Liver (tissue), 9 donors: ENCODE measurements around the gene ABHD5. TPM values are rescaled to one million over a fixed set of nuclear protein-coding genes. Genes with fewer than 3 reads are reported as not detected.
A peak's percentile ranks its signal among the peaks of the same experiment; 100 is the strongest.

ENCODE experiments used
- DNase-seq: peaks from one replicate; pipeline ENCODE4 v3.0.0-alpha.2; 2017; ENCODE audit warnings: low spot score
- H3K27ac ChIP-seq, 2 donors: one replicate each; pipeline ENCODE4 v1.7.0; 2013; ENCODE audit warnings: inconsistent platforms in 2 of 2, low read length in 2 of 2, control low read depth in 1 of 2, low read depth in 1 of 2, mild to moderate bottlenecking in 1 of 2
- H3K27me3 ChIP-seq, 4 donors: one replicate each; pipeline versions ENCODE4 v1.6.1 to v1.7.0; 2013; ENCODE audit warnings: low read length in 3 of 4, inconsistent platforms in 1 of 4, mild to moderate bottlenecking in 1 of 4, moderate library complexity in 1 of 4; ENCODE audit not compliant: control insufficient read depth in 4 of 4, insufficient read depth in 4 of 4
- H3K36me3 ChIP-seq, 4 donors: one replicate each; pipeline versions ENCODE4 v1.6.1 to v1.7.0; 2013; ENCODE audit warnings: low read length in 3 of 4, mild to moderate bottlenecking in 3 of 4, low read depth in 1 of 4, moderate library complexity in 1 of 4; ENCODE audit not compliant: control insufficient read depth in 4 of 4, insufficient read depth in 3 of 4
- H3K4me1 ChIP-seq, 4 donors: one replicate each; pipeline versions ENCODE4 v1.6.1 to v1.7.0; 2013; ENCODE audit warnings: low read length in 3 of 4, mild to moderate bottlenecking in 3 of 4, moderate library complexity in 1 of 4; ENCODE audit not compliant: control insufficient read depth in 4 of 4, insufficient read depth in 4 of 4
- H3K4me3 ChIP-seq, 3 donors: one replicate each; pipeline versions ENCODE4 v1.6.1 to v1.7.0; 2013; ENCODE audit warnings: low read length in 3 of 3, control low read depth in 1 of 3, low read depth in 1 of 3, mild to moderate bottlenecking in 1 of 3
- H3K9ac ChIP-seq, 2 donors: one replicate each; pipeline ENCODE4 v1.7.0; 2013; ENCODE audit warnings: low read length in 2 of 2, mild to moderate bottlenecking in 2 of 2, moderate library complexity in 2 of 2, control low read depth in 1 of 2, low read depth in 1 of 2
- H3K9me3 ChIP-seq, 4 donors: one replicate each; pipeline versions ENCODE4 v1.6.1 to v1.7.0; 2013; ENCODE audit warnings: low read length in 3 of 4; ENCODE audit not compliant: control insufficient read depth in 4 of 4
- EGR1 ChIP-seq, 2 donors: IDR thresholded peaks; 2 replicates each; pipeline ENCODE4 v1.6.1; 2016 to 2018; ENCODE audit warnings: antibody characterized with exemption in 2 of 2, low read depth in 2 of 2
- FOXA2 ChIP-seq: IDR thresholded peaks from 2 replicates; pipeline ENCODE4 v1.6.1; 2016; ENCODE audit warnings: antibody characterized with exemption
- GABPA ChIP-seq, 2 donors: IDR thresholded peaks in 1 of 2; conservative IDR thresholded peaks in 1 of 2; 2 replicates each; pipeline ENCODE4 v1.6.1; 2016; ENCODE audit warnings: antibody characterized with exemption in 2 of 2, mild to moderate bottlenecking in 1 of 2, moderate library complexity in 1 of 2
- HNF4A ChIP-seq, 2 donors: conservative IDR thresholded peaks; 2 replicates each; pipeline ENCODE4 v1.6.1; 2016; ENCODE audit warnings: antibody characterized with exemption in 2 of 2, mild to moderate bottlenecking in 2 of 2
- HNF4G ChIP-seq: IDR thresholded peaks from 2 replicates; pipeline ENCODE4 v1.6.1; 2016; ENCODE audit warnings: antibody characterized with exemption
- JUND ChIP-seq, 2 donors: IDR thresholded peaks; 2 replicates each; pipeline ENCODE4 v1.6.1; 2016; ENCODE audit warnings: antibody characterized with exemption in 2 of 2
- RXRA ChIP-seq, 2 donors: IDR thresholded peaks; 2 replicates each; pipeline ENCODE4 v1.6.1; 2017 to 2018; ENCODE audit warnings: antibody characterized with exemption in 2 of 2, mild to moderate bottlenecking in 1 of 2
- SP1 ChIP-seq: IDR thresholded peaks from 2 replicates; pipeline ENCODE4 v1.6.1; 2018; ENCODE audit warnings: antibody characterized with exemption, mild to moderate bottlenecking
- TAF1 ChIP-seq: conservative IDR thresholded peaks from 2 replicates; pipeline ENCODE4 v1.6.1; 2016; ENCODE audit warnings: antibody characterized with exemption, mild to moderate bottlenecking
- WGBS: extraction: QIAGEN DNeasy Blood & Tissue Kit; methylation state at CpG from one replicate; pipeline ENCODE4 v1.1.7; 2013; 5-methylcytosine and 5-hydroxymethylcytosine counted together
- polyA plus RNA-seq, 2 donors: library from polyadenylated mRNA; stranded (reverse) in 1 of 2; unstranded in 1 of 2; fragments of 200-250 nt in 1 of 2; fragments of >200 nt in 1 of 2; fragmentation: Nextera tagmentation in 1 of 2; extraction: Ambion mirVana in 1 of 2; gene quantifications; one replicate each; pipeline versions ENCODE4 v1.2.1 to v1.2.3, GENCODE V29; 2013 to 2015
- total RNA-seq, 2 donors: library from RNA; depleted of rRNA; stranded (reverse); fragments of >200 nt; gene quantifications; one replicate each; pipeline ENCODE4 v1.2.3, GENCODE V29; 2014
- TF ChIP-seq, protein P1 (sequence below): fragments of 150-350 bp; IDR thresholded peaks from 2 replicates; pipeline ENCODE4 v1.5.1; 2017; ENCODE audit warnings: improper control_type of control experiment, low read depth, low read length; ENCODE audit not compliant: missing input control
- TF ChIP-seq, protein P2 (sequence below): IDR thresholded peaks from 2 replicates; pipeline ENCODE4 v1.6.1; 2016; ENCODE audit warnings: antibody characterized with exemption
- TF ChIP-seq, protein P3 (sequence below): IDR thresholded peaks from 2 replicates; pipeline ENCODE4 v1.6.1; 2016; ENCODE audit warnings: antibody characterized with exemption, mild to moderate bottlenecking
- TF ChIP-seq, protein P4 (sequence below): IDR thresholded peaks from 2 replicates; pipeline ENCODE4 v1.6.1; 2016; ENCODE audit warnings: antibody characterized with exemption
- TF ChIP-seq, protein P5 (sequence below): IDR thresholded peaks from 2 replicates; pipeline ENCODE4 v1.6.1; 2016; ENCODE audit warnings: antibody characterized with exemption
- donor health status: healthy.
- donor health status: healthy.
- donor health status: healthy.
- donor health status: healthy.
- donor health status: healthy.

Gene ABHD5
- total and polyA plus RNA-seq, 4 donors, result 9.2 to 25.8 (median 16.1) TPM

DNA sequence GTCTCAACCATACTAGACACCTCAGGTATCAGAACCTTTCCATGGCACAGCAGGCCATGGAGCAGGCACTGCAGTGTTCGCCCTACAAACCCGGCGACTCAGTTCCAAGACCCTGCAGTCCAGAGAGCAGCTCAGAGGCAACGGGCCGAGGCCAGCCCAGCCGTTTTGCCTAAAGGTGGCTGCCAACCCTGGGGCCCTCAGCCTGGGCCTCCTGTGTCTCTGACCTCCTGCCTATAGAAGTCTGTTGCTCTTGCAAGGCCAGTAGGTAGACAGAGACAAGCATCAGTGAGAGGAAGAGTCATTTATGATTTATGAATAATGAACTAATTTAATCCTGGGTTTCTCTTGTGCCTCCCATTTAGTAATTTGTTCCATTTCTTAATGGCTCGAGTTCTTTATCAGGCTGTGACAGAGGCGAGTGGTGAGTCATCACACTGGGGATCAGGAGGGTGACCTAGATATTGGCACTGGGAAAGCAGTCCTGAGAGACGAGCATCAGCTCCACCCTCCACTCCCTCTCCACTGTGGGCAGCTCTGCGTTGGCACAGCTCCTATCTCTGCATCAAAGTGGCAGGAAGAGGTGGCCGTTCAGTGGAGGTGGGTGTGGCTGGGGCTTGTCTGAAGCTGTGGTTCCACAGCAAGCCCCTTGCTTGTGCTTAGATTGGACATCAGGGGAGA, 79.8 kb downstream of the ABHD5 start (continued):
- TF ChIP-seq, protein P1, sequence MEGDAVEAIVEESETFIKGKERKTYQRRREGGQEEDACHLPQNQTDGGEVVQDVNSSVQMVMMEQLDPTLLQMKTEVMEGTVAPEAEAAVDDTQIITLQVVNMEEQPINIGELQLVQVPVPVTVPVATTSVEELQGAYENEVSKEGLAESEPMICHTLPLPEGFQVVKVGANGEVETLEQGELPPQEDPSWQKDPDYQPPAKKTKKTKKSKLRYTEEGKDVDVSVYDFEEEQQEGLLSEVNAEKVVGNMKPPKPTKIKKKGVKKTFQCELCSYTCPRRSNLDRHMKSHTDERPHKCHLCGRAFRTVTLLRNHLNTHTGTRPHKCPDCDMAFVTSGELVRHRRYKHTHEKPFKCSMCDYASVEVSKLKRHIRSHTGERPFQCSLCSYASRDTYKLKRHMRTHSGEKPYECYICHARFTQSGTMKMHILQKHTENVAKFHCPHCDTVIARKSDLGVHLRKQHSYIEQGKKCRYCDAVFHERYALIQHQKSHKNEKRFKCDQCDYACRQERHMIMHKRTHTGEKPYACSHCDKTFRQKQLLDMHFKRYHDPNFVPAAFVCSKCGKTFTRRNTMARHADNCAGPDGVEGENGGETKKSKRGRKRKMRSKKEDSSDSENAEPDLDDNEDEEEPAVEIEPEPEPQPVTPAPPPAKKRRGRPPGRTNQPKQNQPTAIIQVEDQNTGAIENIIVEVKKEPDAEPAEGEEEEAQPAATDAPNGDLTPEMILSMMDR, result no peak
- TF ChIP-seq, protein P2, sequence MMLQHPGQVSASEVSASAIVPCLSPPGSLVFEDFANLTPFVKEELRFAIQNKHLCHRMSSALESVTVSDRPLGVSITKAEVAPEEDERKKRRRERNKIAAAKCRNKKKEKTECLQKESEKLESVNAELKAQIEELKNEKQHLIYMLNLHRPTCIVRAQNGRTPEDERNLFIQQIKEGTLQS, result peak; percentile 46
- TF ChIP-seq TAF1 (no peak), RXRA (IDR thresholded peaks at IDR 0.05) (no peak)

DNA sequence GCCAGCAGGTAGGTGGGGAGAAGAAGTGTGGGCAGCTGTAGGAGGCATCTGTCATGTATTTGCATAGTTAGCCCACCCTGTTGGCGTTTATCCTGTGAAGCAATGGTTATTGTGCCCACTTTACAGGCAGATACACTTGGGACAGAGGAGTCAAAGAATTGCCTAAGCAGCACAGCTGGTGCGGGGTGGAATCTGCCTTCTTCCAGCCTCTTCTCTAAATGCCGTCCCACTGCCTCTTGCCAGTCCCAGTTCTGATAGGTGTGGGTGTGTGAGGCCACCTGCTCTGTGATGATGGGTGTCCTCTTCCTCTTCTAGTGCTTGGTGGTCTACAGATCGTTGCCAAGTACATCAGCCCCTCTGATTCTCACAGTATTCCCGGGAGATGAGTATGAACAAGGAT, 80.9 kb downstream of the ABHD5 start:
- H3K4me3 ChIP-seq, result no peak overlapping the region
- H3K9ac ChIP-seq, result no peak overlapping the region
- H3K27me3 ChIP-seq, result no peaks in the 10 kb centered on the region
- TF ChIP-seq, protein P2, result no peak
- no peak for TF ChIP-seq HNF4G
- TF ChIP-seq FOXA2, result no peak
- TF ChIP-seq EGR1 (IDR thresholded peaks at IDR 0.05; ENCODE audit: low read depth in 2 of 2), result no peak
- no peak for TF ChIP-seq GABPA (IDR thresholded peaks at IDR 0.05 in 1 of 2, conservative IDR thresholded peaks at IDR 0.05 in 1 of 2)
- no peaks in the 10 kb centered on the region for H3K9me3 ChIP-seq
- WGBS, result 73% methylated on average over 5 of the region's 5 CpGs
- H3K36me3 ChIP-seq, result no peaks in the 10 kb centered on the region
- peaks cover 2 to 10% (median 9%) of the 10 kb centered on the region in 4 donors for H3K4me1 ChIP-seq
- no peak for DNase-seq
- no peak overlapping the region for H3K27ac ChIP-seq

DNA sequence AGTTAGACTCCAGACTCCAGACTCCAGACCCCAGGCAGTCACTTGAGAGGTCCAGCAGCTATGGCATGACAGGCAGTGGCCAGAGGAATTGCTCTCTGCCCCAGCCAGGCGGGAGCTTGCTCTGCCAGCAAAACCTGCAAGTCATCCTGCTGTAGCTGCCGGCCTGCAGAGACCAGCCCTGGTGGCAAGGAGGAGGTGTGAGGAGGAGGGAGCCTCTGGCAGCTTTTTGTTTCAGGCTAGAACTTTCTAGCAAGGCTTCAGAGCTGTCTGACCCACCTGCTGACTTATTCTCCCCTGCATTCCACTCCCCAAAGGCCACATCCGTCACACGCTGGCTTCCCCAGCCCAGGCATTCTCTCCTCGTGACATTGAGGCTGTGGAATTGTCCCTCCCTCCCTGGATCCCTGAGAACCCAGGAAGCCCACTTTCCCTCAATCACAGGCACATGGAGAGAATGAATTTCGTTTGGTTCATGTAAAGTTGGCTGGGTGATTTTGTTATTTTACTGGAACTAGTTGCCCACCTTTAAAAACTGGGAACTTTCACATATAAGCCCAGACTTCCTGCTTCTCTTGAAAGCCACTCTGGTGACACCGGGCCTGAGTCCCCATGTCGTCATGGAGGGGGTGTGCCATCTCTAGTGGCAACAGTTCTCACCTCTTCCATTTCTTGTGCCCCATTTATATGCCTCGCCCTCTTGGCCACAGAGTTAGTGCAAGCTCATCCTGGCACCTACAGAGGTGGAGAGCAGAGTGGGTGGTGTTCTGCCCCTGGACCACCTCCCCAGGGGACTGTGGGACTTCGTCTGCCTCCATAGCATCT, 82.7 kb downstream of the ABHD5 start:
- Histone ChIP-seq H3K9ac (no peak overlapping the region), H3K36me3 (no peaks in the 10 kb centered on the region), H3K4me3 (no peak overlapping the region), H3K27me3 (no peaks in the 10 kb centered on the region), H3K9me3 (no peaks in the 10 kb centered on the region), H3K4me1 (peaks cover 2 to 10% (median 9%) of the 10 kb centered on the region in 4 donors), H3K27ac (no peak overlapping the region)
- peak; percentile 67 for DNase-seq
- WGBS, result 72% methylated on average over 10 of the region's 10 CpGs
- TF ChIP-seq, protein P3, sequence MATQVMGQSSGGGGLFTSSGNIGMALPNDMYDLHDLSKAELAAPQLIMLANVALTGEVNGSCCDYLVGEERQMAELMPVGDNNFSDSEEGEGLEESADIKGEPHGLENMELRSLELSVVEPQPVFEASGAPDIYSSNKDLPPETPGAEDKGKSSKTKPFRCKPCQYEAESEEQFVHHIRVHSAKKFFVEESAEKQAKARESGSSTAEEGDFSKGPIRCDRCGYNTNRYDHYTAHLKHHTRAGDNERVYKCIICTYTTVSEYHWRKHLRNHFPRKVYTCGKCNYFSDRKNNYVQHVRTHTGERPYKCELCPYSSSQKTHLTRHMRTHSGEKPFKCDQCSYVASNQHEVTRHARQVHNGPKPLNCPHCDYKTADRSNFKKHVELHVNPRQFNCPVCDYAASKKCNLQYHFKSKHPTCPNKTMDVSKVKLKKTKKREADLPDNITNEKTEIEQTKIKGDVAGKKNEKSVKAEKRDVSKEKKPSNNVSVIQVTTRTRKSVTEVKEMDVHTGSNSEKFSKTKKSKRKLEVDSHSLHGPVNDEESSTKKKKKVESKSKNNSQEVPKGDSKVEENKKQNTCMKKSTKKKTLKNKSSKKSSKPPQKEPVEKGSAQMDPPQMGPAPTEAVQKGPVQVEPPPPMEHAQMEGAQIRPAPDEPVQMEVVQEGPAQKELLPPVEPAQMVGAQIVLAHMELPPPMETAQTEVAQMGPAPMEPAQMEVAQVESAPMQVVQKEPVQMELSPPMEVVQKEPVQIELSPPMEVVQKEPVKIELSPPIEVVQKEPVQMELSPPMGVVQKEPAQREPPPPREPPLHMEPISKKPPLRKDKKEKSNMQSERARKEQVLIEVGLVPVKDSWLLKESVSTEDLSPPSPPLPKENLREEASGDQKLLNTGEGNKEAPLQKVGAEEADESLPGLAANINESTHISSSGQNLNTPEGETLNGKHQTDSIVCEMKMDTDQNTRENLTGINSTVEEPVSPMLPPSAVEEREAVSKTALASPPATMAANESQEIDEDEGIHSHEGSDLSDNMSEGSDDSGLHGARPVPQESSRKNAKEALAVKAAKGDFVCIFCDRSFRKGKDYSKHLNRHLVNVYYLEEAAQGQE, result no peak
- TF ChIP-seq SP1 (no peak), JUND (IDR thresholded peaks at IDR 0.05) (no peak), HNF4A (conservative IDR thresholded peaks at IDR 0.05) (no peak)
- TF ChIP-seq, protein P2, result no peak
- TF ChIP-seq, protein P4, sequence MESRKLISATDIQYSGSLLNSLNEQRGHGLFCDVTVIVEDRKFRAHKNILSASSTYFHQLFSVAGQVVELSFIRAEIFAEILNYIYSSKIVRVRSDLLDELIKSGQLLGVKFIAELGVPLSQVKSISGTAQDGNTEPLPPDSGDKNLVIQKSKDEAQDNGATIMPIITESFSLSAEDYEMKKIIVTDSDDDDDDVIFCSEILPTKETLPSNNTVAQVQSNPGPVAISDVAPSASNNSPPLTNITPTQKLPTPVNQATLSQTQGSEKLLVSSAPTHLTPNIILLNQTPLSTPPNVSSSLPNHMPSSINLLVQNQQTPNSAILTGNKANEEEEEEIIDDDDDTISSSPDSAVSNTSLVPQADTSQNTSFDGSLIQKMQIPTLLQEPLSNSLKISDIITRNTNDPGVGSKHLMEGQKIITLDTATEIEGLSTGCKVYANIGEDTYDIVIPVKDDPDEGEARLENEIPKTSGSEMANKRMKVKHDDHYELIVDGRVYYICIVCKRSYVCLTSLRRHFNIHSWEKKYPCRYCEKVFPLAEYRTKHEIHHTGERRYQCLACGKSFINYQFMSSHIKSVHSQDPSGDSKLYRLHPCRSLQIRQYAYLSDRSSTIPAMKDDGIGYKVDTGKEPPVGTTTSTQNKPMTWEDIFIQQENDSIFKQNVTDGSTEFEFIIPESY, result no peak
- TF ChIP-seq, protein P5, sequence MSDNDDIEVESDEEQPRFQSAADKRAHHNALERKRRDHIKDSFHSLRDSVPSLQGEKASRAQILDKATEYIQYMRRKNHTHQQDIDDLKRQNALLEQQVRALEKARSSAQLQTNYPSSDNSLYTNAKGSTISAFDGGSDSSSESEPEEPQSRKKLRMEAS, result no peak
